ENCODE data around the gene AGAP1. TPM values are rescaled to one million over a fixed set of nuclear protein-coding genes. Genes with fewer than 3 reads are reported as not detected.

AGAP1 gene
- total and polyA plus RNA-seq, 2 donors (not counting 3 experiments of a cell fraction or from before 2014, with no cell fraction given), result 10.2 to 20.9 TPM

- H3K4me3 ChIP-seq (replicated peaks in 1 of 3; ENCODE audit: insufficient read depth in 1 of 3, low read depth in 1 of 3, low read length in 3 of 3), result no peak overlapping the region
- BruUV-seq (replicated peaks), result no TSS peak
- CTCF ChIA-PET, result interaction anchor here (1.8 kb wide), 1 partner anchor 12 kb away, joined by 6 read pairs; no protein-coding TSS in a partner anchor
- FAIRE-seq (no peak), DNase-seq (ENCODE audit: low read depth, low spot score) (no peak)
- no peak overlapping the region for H3K4me2 ChIP-seq (ENCODE audit: insufficient read depth, low read length)
- dilution Hi-C loops (cut with MboI; ENCODE audit: extremely low pct_ligation_motif_present, low sequenced_read_pairs), result no loop called here
- H3K9me1 ChIP-seq (replicated peaks; ENCODE audit: control insufficient read depth, extremely low read depth, insufficient read depth, low read length), result no peaks in the 10 kb centered on the region
- no peak for TF ChIP-seq CTCF (IDR thresholded peaks at IDR 0.05; ENCODE audit: extremely low read depth in 1 of 2, insufficient read depth in 1 of 2, low read depth in 1 of 2, low read length in 2 of 2)
- TF ChIP-seq GATA2 (IDR thresholded peaks at IDR 0.05; ENCODE audit: insufficient read depth, insufficient read length, low read depth, low read length), result no peak
- TF ChIP-seq POLR2A (IDR thresholded peaks at IDR 0.05; ENCODE audit: low read depth, low read length), result no peak
- TF ChIP-seq MYC (IDR thresholded peaks at IDR 0.05; ENCODE audit: low read depth, low read length), result no peak
- TF ChIP-seq FOS (IDR thresholded peaks at IDR 0.05; ENCODE audit: borderline replicate concordance, insufficient read depth, low read length), result no peak
- no peak for TF ChIP-seq POLR2AphosphoS5 (IDR thresholded peaks at IDR 0.05; ENCODE audit: insufficient read depth, low read depth, low read length)
- no peak for TF ChIP-seq JUN (IDR thresholded peaks at IDR 0.05; ENCODE audit: borderline replicate concordance, insufficient read depth, insufficient read length, low read depth)
- TF ChIP-seq EZH2 (IDR thresholded peaks at IDR 0.05; ENCODE audit: borderline replicate concordance, low read depth, low read length, severe bottlenecking), result no peak
- TF ChIP-seq MAX (IDR thresholded peaks at IDR 0.05; ENCODE audit: insufficient read depth, insufficient read length), result no peak
- no peak overlapping the region for H3K27ac ChIP-seq (ENCODE audit: insufficient read depth, low read depth, low read length)
- H3K79me2 ChIP-seq (ENCODE audit: control insufficient read depth, insufficient read depth, low read length), result no peaks in the 10 kb centered on the region
- no peaks in the 10 kb centered on the region for H3K36me3 ChIP-seq (ENCODE audit: control insufficient read depth in 2 of 2, extremely low read depth in 1 of 2, insufficient read depth in 2 of 2, low read length in 2 of 2)
- H3K27me3 ChIP-seq (ENCODE audit: control insufficient read depth in 2 of 2, insufficient read depth in 2 of 2, low read length in 2 of 2), result no peaks in the 10 kb centered on the region
- H3K4me1 ChIP-seq (ENCODE audit: control insufficient read depth, extremely low read depth, insufficient read depth, low read length), result no peaks in the 10 kb centered on the region
- no peaks in the 10 kb centered on the region for H3K9me3 ChIP-seq (replicated peaks; ENCODE audit: control insufficient read depth, insufficient read depth, low read length)
- no peak overlapping the region for H3K9ac ChIP-seq (replicated peaks; ENCODE audit: extremely low read depth, insufficient read depth, low read length)
- POLR2A ChIA-PET, result no interaction called here
- intact Hi-C loops (cut with micrococcal nuclease), result no loop called here
- H4K20me1 ChIP-seq (replicated peaks; ENCODE audit: control insufficient read depth, extremely low read depth, insufficient read depth, low read length), result no peaks in the 10 kb centered on the region
- no peak overlapping the region for H2AFZ ChIP-seq (ENCODE audit: low read depth, low read length)
Measured at GRCh38 chr2:235709124-235709813, 215.4 kb downstream of the AGAP1 start.

Data from endothelial cell of umbilical vein (primary cell).